ENCODE measurements around the gene KYAT1.

- TF ChIP-seq CTCF (IDR thresholded peaks at IDR 0.05) (no peak), TEAD4 (CRISPR knock-in tag; IDR thresholded peaks at IDR 0.05) (no peak), ZNF396 (CRISPR knock-in tag; IDR thresholded peaks at IDR 0.05; ENCODE audit: borderline replicate concordance) (no peak), TCF7 (CRISPR knock-in tag; IDR thresholded peaks at IDR 0.05; ENCODE audit: low read depth) (no peak), GABPB1 (CRISPR knock-in tag; IDR thresholded peaks at IDR 0.05) (no peak), ZNF121 (CRISPR knock-in tag; IDR thresholded peaks at IDR 0.05) (no peak), E2F1 (CRISPR knock-in tag; IDR thresholded peaks at IDR 0.05) (no peak), ZNF416 (CRISPR knock-in tag; IDR thresholded peaks at IDR 0.05) (no peak)
- TF ChIP-seq, protein P1, sequence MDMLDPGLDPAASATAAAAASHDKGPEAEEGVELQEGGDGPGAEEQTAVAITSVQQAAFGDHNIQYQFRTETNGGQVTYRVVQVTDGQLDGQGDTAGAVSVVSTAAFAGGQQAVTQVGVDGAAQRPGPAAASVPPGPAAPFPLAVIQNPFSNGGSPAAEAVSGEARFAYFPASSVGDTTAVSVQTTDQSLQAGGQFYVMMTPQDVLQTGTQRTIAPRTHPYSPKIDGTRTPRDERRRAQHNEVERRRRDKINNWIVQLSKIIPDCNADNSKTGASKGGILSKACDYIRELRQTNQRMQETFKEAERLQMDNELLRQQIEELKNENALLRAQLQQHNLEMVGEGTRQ (CRISPR knock-in tag; IDR thresholded peaks at IDR 0.05) = no peak
- TF ChIP-seq, protein P2, sequence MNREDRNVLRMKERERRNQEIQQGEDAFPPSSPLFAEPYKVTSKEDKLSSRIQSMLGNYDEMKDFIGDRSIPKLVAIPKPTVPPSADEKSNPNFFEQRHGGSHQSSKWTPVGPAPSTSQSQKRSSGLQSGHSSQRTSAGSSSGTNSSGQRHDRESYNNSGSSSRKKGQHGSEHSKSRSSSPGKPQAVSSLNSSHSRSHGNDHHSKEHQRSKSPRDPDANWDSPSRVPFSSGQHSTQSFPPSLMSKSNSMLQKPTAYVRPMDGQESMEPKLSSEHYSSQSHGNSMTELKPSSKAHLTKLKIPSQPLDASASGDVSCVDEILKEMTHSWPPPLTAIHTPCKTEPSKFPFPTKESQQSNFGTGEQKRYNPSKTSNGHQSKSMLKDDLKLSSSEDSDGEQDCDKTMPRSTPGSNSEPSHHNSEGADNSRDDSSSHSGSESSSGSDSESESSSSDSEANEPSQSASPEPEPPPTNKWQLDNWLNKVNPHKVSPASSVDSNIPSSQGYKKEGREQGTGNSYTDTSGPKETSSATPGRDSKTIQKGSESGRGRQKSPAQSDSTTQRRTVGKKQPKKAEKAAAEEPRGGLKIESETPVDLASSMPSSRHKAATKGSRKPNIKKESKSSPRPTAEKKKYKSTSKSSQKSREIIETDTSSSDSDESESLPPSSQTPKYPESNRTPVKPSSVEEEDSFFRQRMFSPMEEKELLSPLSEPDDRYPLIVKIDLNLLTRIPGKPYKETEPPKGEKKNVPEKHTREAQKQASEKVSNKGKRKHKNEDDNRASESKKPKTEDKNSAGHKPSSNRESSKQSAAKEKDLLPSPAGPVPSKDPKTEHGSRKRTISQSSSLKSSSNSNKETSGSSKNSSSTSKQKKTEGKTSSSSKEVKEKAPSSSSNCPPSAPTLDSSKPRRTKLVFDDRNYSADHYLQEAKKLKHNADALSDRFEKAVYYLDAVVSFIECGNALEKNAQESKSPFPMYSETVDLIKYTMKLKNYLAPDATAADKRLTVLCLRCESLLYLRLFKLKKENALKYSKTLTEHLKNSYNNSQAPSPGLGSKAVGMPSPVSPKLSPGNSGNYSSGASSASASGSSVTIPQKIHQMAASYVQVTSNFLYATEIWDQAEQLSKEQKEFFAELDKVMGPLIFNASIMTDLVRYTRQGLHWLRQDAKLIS (CRISPR knock-in tag; IDR thresholded peaks at IDR 0.05; ENCODE audit: borderline replicate concordance) = no peak
- TF ChIP-seq, protein P3, sequence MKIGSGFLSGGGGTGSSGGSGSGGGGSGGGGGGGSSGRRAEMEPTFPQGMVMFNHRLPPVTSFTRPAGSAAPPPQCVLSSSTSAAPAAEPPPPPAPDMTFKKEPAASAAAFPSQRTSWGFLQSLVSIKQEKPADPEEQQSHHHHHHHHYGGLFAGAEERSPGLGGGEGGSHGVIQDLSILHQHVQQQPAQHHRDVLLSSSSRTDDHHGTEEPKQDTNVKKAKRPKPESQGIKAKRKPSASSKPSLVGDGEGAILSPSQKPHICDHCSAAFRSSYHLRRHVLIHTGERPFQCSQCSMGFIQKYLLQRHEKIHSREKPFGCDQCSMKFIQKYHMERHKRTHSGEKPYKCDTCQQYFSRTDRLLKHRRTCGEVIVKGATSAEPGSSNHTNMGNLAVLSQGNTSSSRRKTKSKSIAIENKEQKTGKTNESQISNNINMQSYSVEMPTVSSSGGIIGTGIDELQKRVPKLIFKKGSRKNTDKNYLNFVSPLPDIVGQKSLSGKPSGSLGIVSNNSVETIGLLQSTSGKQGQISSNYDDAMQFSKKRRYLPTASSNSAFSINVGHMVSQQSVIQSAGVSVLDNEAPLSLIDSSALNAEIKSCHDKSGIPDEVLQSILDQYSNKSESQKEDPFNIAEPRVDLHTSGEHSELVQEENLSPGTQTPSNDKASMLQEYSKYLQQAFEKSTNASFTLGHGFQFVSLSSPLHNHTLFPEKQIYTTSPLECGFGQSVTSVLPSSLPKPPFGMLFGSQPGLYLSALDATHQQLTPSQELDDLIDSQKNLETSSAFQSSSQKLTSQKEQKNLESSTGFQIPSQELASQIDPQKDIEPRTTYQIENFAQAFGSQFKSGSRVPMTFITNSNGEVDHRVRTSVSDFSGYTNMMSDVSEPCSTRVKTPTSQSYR (CRISPR knock-in tag; IDR thresholded peaks at IDR 0.05) = no peak
These were observed 2.4 kb upstream of the KYAT1 start for GRCh38 chr9:128884164-128884563.
